ENCODE measurements around the gene SPAG17.

The SPAG17 gene

DNA sequence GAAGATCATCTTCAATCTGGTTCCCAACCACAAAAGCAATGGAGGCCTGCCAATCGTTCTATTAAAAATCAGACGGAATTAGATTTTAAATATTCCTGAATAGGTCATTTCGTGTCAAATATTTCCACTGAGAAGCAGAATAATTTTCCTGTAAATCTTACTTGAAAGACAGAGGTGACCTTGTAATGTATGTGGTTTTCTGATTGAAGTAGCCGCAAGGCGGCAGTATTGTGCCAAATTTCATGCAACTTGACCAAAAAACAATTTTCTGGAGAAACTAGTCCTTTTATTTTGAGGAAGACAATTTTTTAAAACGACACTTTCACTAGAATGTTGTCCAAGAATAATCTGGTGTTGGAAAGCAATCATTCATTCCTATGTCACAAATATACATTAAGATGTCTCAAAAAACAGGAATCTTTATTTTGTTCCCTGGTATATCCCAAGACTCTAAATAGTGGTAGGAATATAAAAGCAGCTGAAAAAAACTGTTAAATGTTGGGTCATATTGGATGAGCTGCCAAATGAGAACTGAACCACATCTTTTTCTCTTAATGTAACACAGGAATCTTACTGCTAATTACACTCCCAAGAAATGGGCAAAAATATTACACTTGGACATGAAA, 33.6 kb downstream of the SPAG17 start:
- TF ChIP-seq, protein P1, sequence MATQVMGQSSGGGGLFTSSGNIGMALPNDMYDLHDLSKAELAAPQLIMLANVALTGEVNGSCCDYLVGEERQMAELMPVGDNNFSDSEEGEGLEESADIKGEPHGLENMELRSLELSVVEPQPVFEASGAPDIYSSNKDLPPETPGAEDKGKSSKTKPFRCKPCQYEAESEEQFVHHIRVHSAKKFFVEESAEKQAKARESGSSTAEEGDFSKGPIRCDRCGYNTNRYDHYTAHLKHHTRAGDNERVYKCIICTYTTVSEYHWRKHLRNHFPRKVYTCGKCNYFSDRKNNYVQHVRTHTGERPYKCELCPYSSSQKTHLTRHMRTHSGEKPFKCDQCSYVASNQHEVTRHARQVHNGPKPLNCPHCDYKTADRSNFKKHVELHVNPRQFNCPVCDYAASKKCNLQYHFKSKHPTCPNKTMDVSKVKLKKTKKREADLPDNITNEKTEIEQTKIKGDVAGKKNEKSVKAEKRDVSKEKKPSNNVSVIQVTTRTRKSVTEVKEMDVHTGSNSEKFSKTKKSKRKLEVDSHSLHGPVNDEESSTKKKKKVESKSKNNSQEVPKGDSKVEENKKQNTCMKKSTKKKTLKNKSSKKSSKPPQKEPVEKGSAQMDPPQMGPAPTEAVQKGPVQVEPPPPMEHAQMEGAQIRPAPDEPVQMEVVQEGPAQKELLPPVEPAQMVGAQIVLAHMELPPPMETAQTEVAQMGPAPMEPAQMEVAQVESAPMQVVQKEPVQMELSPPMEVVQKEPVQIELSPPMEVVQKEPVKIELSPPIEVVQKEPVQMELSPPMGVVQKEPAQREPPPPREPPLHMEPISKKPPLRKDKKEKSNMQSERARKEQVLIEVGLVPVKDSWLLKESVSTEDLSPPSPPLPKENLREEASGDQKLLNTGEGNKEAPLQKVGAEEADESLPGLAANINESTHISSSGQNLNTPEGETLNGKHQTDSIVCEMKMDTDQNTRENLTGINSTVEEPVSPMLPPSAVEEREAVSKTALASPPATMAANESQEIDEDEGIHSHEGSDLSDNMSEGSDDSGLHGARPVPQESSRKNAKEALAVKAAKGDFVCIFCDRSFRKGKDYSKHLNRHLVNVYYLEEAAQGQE (IDR thresholded peaks at IDR 0.05; ENCODE audit: insufficient read depth in 1 of 2, low read depth in 2 of 2, low read length in 2 of 2), result no peak
- TF ChIP-seq SIN3A (IDR thresholded peaks at IDR 0.05; ENCODE audit: borderline replicate concordance, insufficient read depth, low read length) (no peak), POLR2AphosphoS5 (IDR thresholded peaks at IDR 0.05; ENCODE audit: low read depth, low read length) (no peak), TAF1 (IDR thresholded peaks at IDR 0.05; ENCODE audit: borderline replicate concordance, insufficient read depth, low read length) (no peak), FOXP2 (optimal IDR thresholded peaks at IDR 0.05; ENCODE audit: borderline replicate concordance, extremely low read depth, extremely low read length, insufficient read depth) (no peak)

GRCh38 chr1:118149799-118150198, 35.2 kb downstream of the SPAG17 start:
- TF ChIP-seq SIN3A (IDR thresholded peaks at IDR 0.05; ENCODE audit: borderline replicate concordance, insufficient read depth, low read length) (no peak), FOXP2 (optimal IDR thresholded peaks at IDR 0.05; ENCODE audit: borderline replicate concordance, extremely low read depth, extremely low read length, insufficient read depth) (no peak)

- no peak for TF ChIP-seq SIN3A (IDR thresholded peaks at IDR 0.05; ENCODE audit: borderline replicate concordance, insufficient read depth, low read length)
- no peak for TF ChIP-seq FOXP2 (optimal IDR thresholded peaks at IDR 0.05; ENCODE audit: borderline replicate concordance, extremely low read depth, extremely low read length, insufficient read depth)
- TF ChIP-seq, protein P1 (IDR thresholded peaks at IDR 0.05; ENCODE audit: insufficient read depth in 1 of 2, low read depth in 2 of 2, low read length in 2 of 2), result no peak
- no peak for TF ChIP-seq POLR2AphosphoS5 (IDR thresholded peaks at IDR 0.05; ENCODE audit: low read depth, low read length)
- TF ChIP-seq TAF1 (IDR thresholded peaks at IDR 0.05; ENCODE audit: borderline replicate concordance, insufficient read depth, low read length), result no peak
These were observed 37.0 kb downstream of the SPAG17 start for GRCh38 chr1:118148034-118148433.

DNA sequence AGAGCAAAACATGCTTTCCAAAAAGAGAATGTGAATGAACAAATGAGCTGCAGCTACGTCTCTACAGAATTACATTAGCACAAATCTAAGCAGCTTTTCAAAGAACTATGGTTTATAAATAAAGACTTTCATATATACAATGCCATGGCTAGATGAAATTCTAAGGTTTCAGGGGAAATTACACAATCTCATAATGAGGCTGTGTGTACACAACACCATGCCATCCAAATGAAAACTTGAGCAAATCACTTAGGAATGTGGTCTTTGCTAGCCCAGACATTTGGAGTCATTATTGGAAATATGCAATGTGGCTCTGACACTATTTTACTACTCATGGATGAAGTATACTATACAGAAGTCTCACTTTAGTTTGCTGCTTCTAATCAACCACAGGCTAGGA, 37.5 kb downstream of the SPAG17 start:
- TF ChIP-seq POLR2AphosphoS5 (IDR thresholded peaks at IDR 0.05; ENCODE audit: low read depth, low read length) (no peak), SIN3A (IDR thresholded peaks at IDR 0.05; ENCODE audit: borderline replicate concordance, insufficient read depth, low read length) (no peak), TAF1 (IDR thresholded peaks at IDR 0.05; ENCODE audit: borderline replicate concordance, insufficient read depth, low read length) (no peak)
- TF ChIP-seq, protein P1 (IDR thresholded peaks at IDR 0.05; ENCODE audit: insufficient read depth in 1 of 2, low read depth in 2 of 2, low read length in 2 of 2), result no peak

DNA sequence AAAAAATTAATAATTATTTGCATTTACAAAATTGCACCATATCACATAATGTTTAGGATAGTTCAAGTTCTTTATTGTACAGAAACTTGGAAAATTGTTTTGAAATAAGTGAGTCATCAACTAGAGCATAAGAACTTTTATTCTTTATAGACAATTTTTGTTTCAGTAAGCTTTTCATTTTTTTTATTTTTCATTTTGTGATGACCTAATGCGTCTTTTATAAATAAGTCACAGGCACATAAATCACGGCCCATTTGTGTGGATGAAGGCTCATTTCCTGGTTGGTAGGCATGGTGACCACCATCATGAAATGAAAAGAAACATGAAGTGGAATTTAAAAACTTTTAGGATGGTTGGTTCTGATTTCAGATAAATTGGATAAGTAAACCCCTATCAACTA, 39.3 kb downstream of the SPAG17 start:
- no peak for TF ChIP-seq FOXP2 (optimal IDR thresholded peaks at IDR 0.05; ENCODE audit: borderline replicate concordance, extremely low read depth, extremely low read length, insufficient read depth)
- TF ChIP-seq TAF1 (IDR thresholded peaks at IDR 0.05; ENCODE audit: borderline replicate concordance, insufficient read depth, low read length), result no peak
- TF ChIP-seq SIN3A (IDR thresholded peaks at IDR 0.05; ENCODE audit: borderline replicate concordance, insufficient read depth, low read length), result no peak
- TF ChIP-seq, protein P1 (IDR thresholded peaks at IDR 0.05; ENCODE audit: insufficient read depth in 1 of 2, low read depth in 2 of 2, low read length in 2 of 2), result no peak
- no peak for TF ChIP-seq POLR2AphosphoS5 (IDR thresholded peaks at IDR 0.05; ENCODE audit: low read depth, low read length)
